Activated CD8-positive, alpha-beta memory T cell treated with anti-CD3 and anti-CD28 coated beads for 1 hour (primary cell): Measurements from ENCODE around the gene TSPAN13.

ENCODE experiments used
- DNase-seq, 2 donors: peaks; one replicate each; pipeline ENCODE4 v3.0.0-alpha.2; 2020; ENCODE audit warnings: low read depth in 1 of 2; ENCODE audit errors: extremely low read depth in 1 of 2

Gene TSPAN13

GRCh38 chr7:16810112-16810511, 56.6 kb downstream of the TSPAN13 start:
- no peak for DNase-seq

GRCh38 chr7:16810573-16810972, 57.0 kb downstream of the TSPAN13 start:
- no peak for DNase-seq

DNA sequence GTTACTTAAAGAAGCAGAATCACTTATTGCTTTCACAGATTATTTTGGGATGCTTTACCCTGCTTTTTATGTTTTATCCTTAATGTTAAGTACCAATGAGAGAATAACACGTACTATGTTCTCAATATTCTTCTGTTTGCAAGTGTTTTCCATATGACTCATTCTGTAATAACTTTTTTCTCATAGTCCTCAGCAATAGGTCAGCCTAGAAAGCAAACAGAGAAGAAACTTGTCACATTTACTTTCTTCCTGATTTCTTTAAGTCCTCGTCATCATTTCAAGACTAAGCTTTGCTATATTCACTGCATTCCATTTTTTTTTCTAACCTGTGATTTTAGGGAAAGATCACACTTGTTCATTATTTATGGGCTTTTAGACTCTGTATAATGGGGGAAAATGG, 58.0 kb downstream of the TSPAN13 start:
- no peak for DNase-seq

DNA sequence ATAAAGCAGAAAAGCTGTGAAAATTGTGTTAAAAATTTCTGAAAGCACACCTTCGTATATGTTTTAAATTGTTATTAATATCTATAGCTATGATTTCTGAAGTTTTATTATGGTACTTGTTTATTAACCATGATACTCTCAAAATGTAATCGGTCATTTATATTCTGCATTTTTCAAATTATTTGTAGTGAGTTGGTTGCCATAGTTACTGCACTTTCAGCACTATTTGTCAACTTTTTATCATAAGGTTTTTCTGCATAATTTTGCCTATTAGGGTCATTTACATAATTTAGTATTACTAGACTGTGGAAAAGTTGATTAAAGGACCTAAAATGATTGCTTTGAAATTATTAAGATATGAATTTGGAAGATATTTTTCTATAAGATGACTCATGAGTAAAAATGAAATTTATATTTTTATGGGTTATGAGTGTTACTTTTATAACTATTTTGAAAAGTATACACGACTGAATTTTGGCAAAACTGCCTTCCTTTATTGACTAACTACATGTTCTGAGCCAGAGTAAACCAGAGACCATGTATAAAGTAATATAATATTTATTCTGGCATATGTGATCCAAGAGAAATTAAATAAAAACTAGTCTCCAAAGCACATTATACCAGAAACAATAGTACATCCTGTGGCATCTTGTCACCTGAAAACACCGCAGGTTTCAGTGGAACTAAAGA, 59.1 kb downstream of the TSPAN13 start:
- no peak for DNase-seq

DNA sequence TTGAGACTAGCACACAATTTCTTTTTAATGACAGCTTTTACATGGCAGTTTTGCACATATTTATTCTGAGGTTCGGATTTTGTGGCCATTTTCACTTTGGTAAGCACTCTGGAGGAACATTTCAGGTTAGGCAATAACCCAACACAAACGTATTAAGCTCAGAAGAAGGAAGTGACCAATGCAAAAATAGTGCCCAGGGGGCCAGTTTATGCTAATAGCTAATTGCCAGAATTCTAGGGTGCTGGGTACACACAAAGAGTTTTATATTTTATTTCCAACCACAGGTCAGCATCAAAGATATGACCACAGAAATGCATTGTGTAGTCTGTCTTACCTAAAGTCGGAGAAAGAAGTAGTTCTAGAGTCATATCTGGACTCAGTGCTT, 59.7 kb downstream of the TSPAN13 start:
- no peak for DNase-seq

DNA sequence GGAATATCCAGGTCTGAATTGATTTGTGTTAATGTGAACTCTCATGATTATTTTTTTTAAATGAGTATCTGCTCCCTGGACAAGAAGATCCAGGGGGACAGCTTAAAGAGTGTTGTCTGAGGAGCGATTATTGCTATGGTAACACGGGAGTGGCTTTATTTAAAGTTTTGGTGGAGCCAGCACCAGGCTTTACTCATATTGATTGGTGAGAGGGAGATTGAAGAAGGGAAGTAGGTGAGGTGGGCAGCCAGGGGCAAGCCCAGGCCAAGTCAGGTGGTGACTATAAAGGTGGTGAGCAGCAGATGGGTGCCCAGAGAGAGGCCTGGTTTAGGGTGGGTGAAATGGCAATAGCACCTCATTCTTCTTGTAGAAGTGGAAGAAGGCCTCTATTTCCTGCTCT, 61.4 kb downstream of the TSPAN13 start:
- no peak for DNase-seq

DNA sequence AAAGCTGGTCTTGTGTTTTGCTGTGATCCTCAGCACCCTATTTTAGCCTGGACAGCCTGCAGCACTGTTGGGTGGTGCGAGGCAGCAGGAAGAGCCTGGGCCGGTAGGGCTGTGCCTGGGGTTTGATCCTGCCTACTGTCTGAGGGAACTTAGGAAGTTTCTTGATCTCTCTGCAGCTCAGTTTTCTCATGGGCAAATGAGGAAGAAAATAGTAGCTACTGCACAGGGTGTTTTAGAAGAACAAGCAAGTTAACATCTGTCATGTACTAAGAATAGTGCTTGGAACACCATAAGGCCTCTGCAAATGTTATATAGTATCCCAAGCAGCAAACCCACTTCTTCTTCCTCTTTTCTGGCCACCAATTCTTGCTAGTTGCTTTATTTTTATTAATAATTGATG, 63.3 kb downstream of the TSPAN13 start:
- no peak for DNase-seq

DNA sequence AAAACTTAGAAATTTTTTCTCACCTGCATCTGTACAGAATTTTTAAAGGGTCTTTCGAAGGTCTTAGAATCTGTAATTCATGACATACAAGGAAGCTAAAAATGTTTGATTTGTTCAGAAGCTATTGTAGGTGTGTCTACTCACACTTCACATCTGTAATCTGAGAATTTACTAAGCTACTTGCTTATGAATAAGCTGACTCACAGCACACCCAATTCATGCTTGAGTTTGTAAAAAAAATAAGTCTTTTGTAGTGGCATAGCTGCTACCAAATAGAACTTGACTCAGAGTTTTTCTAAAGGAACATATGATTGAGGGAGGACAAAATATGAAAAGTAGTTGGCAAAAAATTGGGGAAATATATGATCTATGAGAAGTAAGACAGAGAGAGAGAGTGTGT, 64.0 kb downstream of the TSPAN13 start:
- no peak for DNase-seq

DNA sequence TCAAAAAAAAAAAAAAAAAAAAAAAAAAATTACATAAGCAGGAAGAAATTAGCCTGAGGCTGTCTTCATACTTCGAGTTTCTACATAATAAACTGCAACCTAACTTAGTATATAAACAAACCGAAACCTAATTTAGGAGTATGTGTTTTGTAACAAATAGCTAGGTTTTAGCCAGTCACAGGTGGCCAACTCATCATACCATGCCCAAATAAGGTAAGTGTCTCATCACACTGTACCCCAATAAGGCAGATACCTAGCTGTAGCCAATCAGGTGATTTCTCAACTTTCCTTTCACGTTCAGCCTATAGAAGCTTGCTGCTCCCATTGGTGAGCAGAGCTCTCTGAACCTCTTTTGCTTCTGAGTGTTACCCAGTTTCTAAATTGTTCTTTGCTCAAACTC, 65.2 kb downstream of the TSPAN13 start:
- DNase-seq: no peak

- no peak for DNase-seq
Observed at GRCh38 chr7:16822029-16822428, 68.5 kb downstream of the TSPAN13 start.

DNA sequence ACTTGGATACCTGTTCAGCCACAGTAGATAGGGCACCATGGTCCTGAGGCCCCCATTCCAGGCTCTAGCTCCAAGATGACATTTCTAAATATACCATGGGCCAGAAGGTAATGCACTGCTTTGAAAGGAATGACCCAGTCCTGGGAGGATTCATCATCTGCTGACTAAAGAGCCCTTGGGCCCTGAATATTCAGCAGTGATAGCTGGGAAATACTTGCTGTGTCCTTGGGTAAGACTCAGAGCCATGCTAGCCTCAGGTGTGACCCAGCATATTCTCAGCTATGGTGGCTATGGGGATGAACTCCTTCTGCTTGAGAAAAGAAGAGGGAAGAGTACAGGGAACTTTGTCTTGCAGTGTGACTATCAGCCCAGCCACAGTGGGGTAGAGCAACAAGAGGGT, 72.5 kb downstream of the TSPAN13 start:
- DNase-seq: no peak

GRCh38 chr7:16833373-16833772, 79.8 kb downstream of the TSPAN13 start:
- no peak for DNase-seq
